Endodermal cell (in vitro differentiated cells): Measurements from ENCODE around the gene AUTS2. TPM values are rescaled to one million over a fixed set of nuclear protein-coding genes. Genes with fewer than 3 reads are reported as not detected.

Experiments used
- DNase-seq: peaks from one replicate; pipeline ENCODE4 v3.0.0-alpha.2; 2017
- H3K27ac ChIP-seq: 2 replicates; pipeline ENCODE4 v1.5.1; 2013; ENCODE audit warnings: mild to moderate bottlenecking, low read depth, low read length, moderate library complexity
- H3K27me3 ChIP-seq: 2 replicates; pipeline ENCODE4 v1.6.1; 2013; ENCODE audit warnings: mild to moderate bottlenecking, low read length, moderate library complexity; ENCODE audit not compliant: insufficient read depth, control insufficient read depth, poor library complexity, severe bottlenecking
- H3K36me3 ChIP-seq: 2 replicates; pipeline ENCODE4 v1.7.0; 2013; ENCODE audit warnings: mild to moderate bottlenecking, low read length, moderate library complexity; ENCODE audit not compliant: control insufficient read depth, insufficient read depth
- H3K4me1 ChIP-seq: one replicate; pipeline ENCODE4 v1.7.0; 2013; ENCODE audit warnings: low read length; ENCODE audit not compliant: control insufficient read depth, insufficient read depth
- H3K4me3 ChIP-seq: 2 replicates; pipeline ENCODE4 v1.5.1; 2013; ENCODE audit warnings: mild to moderate bottlenecking, low read length, moderate library complexity
- H3K9ac ChIP-seq: 2 replicates; pipeline ENCODE4 v1.6.1; 2013; ENCODE audit warnings: mild to moderate bottlenecking, low read length, moderate library complexity; ENCODE audit not compliant: poor library complexity, severe bottlenecking; ENCODE audit errors: extremely low read depth
- H3K9me3 ChIP-seq: 2 replicates; pipeline ENCODE4 v1.6.1; 2013; ENCODE audit warnings: mild to moderate bottlenecking, low read length, moderate library complexity; ENCODE audit not compliant: control insufficient read depth
- H3K27ac Mint-ChIP-seq: 2 replicates; pipeline ENCODE4 v1.8.0; 2020; ENCODE audit warnings: mixed read lengths
- H3K27me3 Mint-ChIP-seq: 2 replicates; pipeline ENCODE4 v1.8.0; 2021; ENCODE audit warnings: mild to moderate bottlenecking, mixed read lengths; ENCODE audit not compliant: insufficient read depth
- H3K36me3 Mint-ChIP-seq: 2 replicates; pipeline ENCODE4 v1.8.0; 2020; ENCODE audit warnings: low read depth, mixed read lengths
- H3K4me1 Mint-ChIP-seq: 2 replicates; pipeline ENCODE4 v1.8.0; 2020; ENCODE audit warnings: mixed read lengths
- H3K4me3 Mint-ChIP-seq: 2 replicates; pipeline ENCODE4 v1.8.0; 2020; ENCODE audit warnings: mild to moderate bottlenecking, moderate library complexity, mixed read lengths
- H3K9me3 Mint-ChIP-seq: 2 replicates; pipeline ENCODE4 v1.8.0; 2020; ENCODE audit warnings: mild to moderate bottlenecking, mixed read lengths
- CTCF ChIP-seq: fragments of 200-600 bp; sonication (generic); conservative IDR thresholded peaks from 2 replicates; pipeline ENCODE4 v1.5.0; 2021; ENCODE audit warnings: antibody characterized with exemption, mild to moderate bottlenecking
- WGBS, 2 experiments: methylation state at CpG; one replicate each; pipeline versions ENCODE4 v1.1.5 to v1.1.7; 2013; ENCODE audit warnings: missing lambda C conversion rate in 2 of 2, mixed read lengths in 1 of 2; ENCODE audit not compliant: insufficient coverage in 1 of 2, insufficient read length in 1 of 2; 5-methylcytosine and 5-hydroxymethylcytosine counted together
- total RNA-seq, 2 donors: library from RNA; stranded (reverse); fragmentation: NEBNext Ultra II Directional in 1 of 2; extraction: Animal tissue kit (Norgen Biotek cat#: 25700) in 1 of 2; gene quantifications; 2 replicates in 1 of 2; 3 replicates in 1 of 2; pipeline ENCODE4 v1.2.1, GENCODE V29; 2021

The AUTS2 gene
- total RNA-seq, 2 donors from 2014 or later = 76.8 to 106 TPM

GRCh38 chr7:70148997-70149396, 550.7 kb downstream of the AUTS2 start:
- no peak for DNase-seq
- WGBS, 2 experiments = 88 to 100% methylated on average over 1 of the region's 1 CpG
- no peak for TF ChIP-seq CTCF
- peaks cover 6% of the 10 kb centered on the region for H3K9me3 ChIP-seq
- H3K4me1 ChIP-seq = no peaks in the 10 kb centered on the region
- no peak overlapping the region for H3K4me3 ChIP-seq
- Mint-ChIP-seq H3K27ac (no peak overlapping the region), H3K4me1 (peaks cover 3% of the 10 kb centered on the region), H3K9me3 (peaks cover 4% of the 10 kb centered on the region), H3K27me3 (no peaks in the 10 kb centered on the region), H3K36me3 (peaks cover 7% of the 10 kb centered on the region), H3K4me3 (no peak overlapping the region)
- H3K27me3 ChIP-seq = no peaks in the 10 kb centered on the region
- H3K36me3 ChIP-seq = no peaks in the 10 kb centered on the region
- no peak overlapping the region for H3K27ac ChIP-seq
- H3K9ac ChIP-seq = no peak overlapping the region

- no peak for TF ChIP-seq CTCF
- DNase-seq = no peak
- H3K36me3 ChIP-seq = no peaks in the 10 kb centered on the region
- H3K4me3 Mint-ChIP-seq = no peak overlapping the region
- no peak overlapping the region for H3K4me3 ChIP-seq
- H3K9me3 Mint-ChIP-seq = peaks cover 4% of the 10 kb centered on the region
- no peaks in the 10 kb centered on the region for H3K27me3 Mint-ChIP-seq
- no CpG with 5 or more reads among the region's 1 CpG for WGBS, 2 experiments
- H3K36me3 Mint-ChIP-seq = peaks cover 10% of the 10 kb centered on the region
- H3K27ac Mint-ChIP-seq = no peak overlapping the region
- H3K9me3 ChIP-seq = peaks cover 6% of the 10 kb centered on the region
- no peak overlapping the region for H3K9ac ChIP-seq
- no peaks in the 10 kb centered on the region for H3K27me3 ChIP-seq
- peaks cover 17% of the 10 kb centered on the region for H3K4me1 Mint-ChIP-seq
- H3K27ac ChIP-seq = no peak overlapping the region
- no peaks in the 10 kb centered on the region for H3K4me1 ChIP-seq
Measured at GRCh38 chr7:70152313-70152712, 554.0 kb downstream of the AUTS2 start.

GRCh38 chr7:70153933-70154332, 555.7 kb downstream of the AUTS2 start:
- no peak overlapping the region for H3K27ac Mint-ChIP-seq
- H3K9me3 Mint-ChIP-seq = peaks cover 4% of the 10 kb centered on the region
- Histone ChIP-seq H3K4me1 (no peaks in the 10 kb centered on the region), H3K9me3 (peaks cover 6% of the 10 kb centered on the region), H3K4me3 (no peak overlapping the region), H3K27ac (no peak overlapping the region), H3K36me3 (no peaks in the 10 kb centered on the region), H3K27me3 (no peaks in the 10 kb centered on the region), H3K9ac (no peak overlapping the region)
- peaks cover 10% of the 10 kb centered on the region for H3K36me3 Mint-ChIP-seq
- no peak for DNase-seq
- no peaks in the 10 kb centered on the region for H3K27me3 Mint-ChIP-seq
- peaks cover 17% of the 10 kb centered on the region for H3K4me1 Mint-ChIP-seq
- TF ChIP-seq CTCF = no peak
- WGBS, 2 experiments = 84 to 100% methylated on average over 1 of the region's 1 CpG
- H3K4me3 Mint-ChIP-seq = no peak overlapping the region
